NCI-H345 treated with DMSO at 0.1 percent for 48 hours (cell line): ENCODE data around the gene DACT1.

ENCODE experiments used
- DNase-seq: peaks from one replicate; lab custom pipeline; 2025; ENCODE audit not compliant: unreplicated experiment; lab: John Stamatoyannopoulos, UW

The DACT1 gene

GRCh38 chr14:58635091-58635830 lies 2.5 kb upstream of the DACT1 start:
- DNase-seq: no peak

GRCh38 chr14:58636129-58636528 lies 1.6 kb upstream of the DACT1 start:
- no peak for DNase-seq

- no peak for DNase-seq
Measured at GRCh38 chr14:58637040-58637390, 747 bp upstream of the DACT1 start.

GRCh38 chr14:58638231-58639197 lies 752 bp downstream of the DACT1 start:
- DNase-seq: no peak

GRCh38 chr14:58639198-58639565 lies 1.4 kb downstream of the DACT1 start:
- DNase-seq: no peak

GRCh38 chr14:58639842-58640484 lies 2.2 kb downstream of the DACT1 start:
- peak; percentile 78 for DNase-seq

- no peak for DNase-seq
Measured at GRCh38 chr14:58640959-58641358, 3.2 kb downstream of the DACT1 start.

GRCh38 chr14:58641509-58641908 lies 3.7 kb downstream of the DACT1 start:
- no peak for DNase-seq

GRCh38 chr14:58643366-58643765 lies 5.6 kb downstream of the DACT1 start:
- no peak for DNase-seq

- no peak for DNase-seq
Measured at GRCh38 chr14:58645641-58646040, 7.9 kb downstream of the DACT1 start.

- no peak for DNase-seq
Measured at GRCh38 chr14:58646479-58646878, 8.7 kb downstream of the DACT1 start.

- no peak for DNase-seq
Measured at GRCh38 chr14:58647777-58648176, 10.0 kb downstream of the DACT1 start.

- no peak for DNase-seq
Measured at GRCh38 chr14:58650857-58651256, 13.1 kb downstream of the DACT1 start.

GRCh38 chr14:58656671-58657411 lies 19.1 kb downstream of the DACT1 start:
- DNase-seq: no peak

- DNase-seq: no peak
Measured at GRCh38 chr14:58659061-58659460, 21.3 kb downstream of the DACT1 start.

- no peak for DNase-seq
Measured at GRCh38 chr14:58659846-58660245, 22.1 kb downstream of the DACT1 start.

GRCh38 chr14:58660407-58660806 lies 22.6 kb downstream of the DACT1 start:
- no peak for DNase-seq

GRCh38 chr14:58662018-58662417 lies 24.3 kb downstream of the DACT1 start:
- no peak for DNase-seq

- no peak for DNase-seq
Measured at GRCh38 chr14:58662759-58663158, 25.0 kb downstream of the DACT1 start.

- peak; percentile 91 for DNase-seq
Measured at GRCh38 chr14:58663494-58664111, 25.8 kb downstream of the DACT1 start.
